Stimulated activated CD4-positive, alpha-beta T cell treated with anti-CD3 and anti-CD28 coated beads, TNF-alpha, amount 100 ng/mL, for 4 hours (primary cell): ENCODE results near the gene NLN.
"Not testable (repeated sequence)": the region's sequence is repeated elsewhere in the genome, so short reads cannot be mapped to it uniquely, and the experiment has no call there.

Experiments used
- DNase-seq, 3 experiments: peaks; one replicate each; pipeline ENCODE4 v3.0.0-alpha.2; 2020; ENCODE audit warnings: low read depth in 3 of 3

NLN gene

DNA sequence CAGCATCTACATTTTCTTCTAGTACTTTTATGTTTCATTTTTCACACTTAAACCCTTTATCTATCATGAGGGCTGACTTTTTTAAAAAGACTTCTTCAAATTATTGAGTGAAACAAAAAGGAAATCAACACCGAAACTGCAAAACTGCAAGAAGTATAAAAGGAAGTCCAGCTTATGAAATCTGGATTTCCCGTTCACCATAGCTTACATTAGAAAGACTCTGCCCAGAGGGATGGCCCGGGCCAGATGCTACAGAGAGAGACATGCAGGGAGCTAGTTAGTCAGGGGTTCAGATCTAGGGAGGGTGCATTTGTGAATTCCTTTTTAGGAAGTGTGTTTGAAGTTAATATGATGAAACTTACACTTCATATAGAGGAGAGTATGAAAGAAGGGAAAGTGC, 10.0 kb downstream of the NLN start:
- DNase-seq = not testable (repeated sequence)

DNA sequence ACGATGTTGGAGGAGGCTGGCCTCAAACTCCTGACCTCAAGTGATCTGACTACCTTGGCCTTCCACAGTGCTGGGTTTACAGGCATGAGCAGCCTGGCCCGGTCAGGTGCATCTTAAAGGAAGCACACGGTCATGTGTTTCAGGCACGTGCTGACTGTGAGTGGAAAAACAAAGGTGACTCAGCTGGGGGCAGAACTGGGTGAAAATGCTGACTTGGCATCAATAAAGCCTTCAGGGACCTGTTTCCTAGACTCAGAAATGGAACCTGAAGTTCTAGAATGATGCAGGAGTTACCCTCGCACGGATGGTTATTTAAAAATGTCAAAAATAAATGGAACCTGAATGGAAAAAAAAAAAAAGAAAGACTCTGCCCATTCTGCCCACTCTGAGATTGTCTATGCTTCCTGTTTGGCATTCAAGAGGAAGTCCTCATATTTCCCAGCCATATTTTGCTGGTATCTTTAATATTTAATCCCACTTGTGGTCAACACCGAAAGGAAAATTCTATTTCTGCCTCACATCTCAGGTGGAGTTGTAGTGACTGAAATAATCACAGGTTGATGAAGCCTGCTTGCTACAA, 12.3 kb downstream of the NLN start:
- DNase-seq = not testable (repeated sequence)

DNA sequence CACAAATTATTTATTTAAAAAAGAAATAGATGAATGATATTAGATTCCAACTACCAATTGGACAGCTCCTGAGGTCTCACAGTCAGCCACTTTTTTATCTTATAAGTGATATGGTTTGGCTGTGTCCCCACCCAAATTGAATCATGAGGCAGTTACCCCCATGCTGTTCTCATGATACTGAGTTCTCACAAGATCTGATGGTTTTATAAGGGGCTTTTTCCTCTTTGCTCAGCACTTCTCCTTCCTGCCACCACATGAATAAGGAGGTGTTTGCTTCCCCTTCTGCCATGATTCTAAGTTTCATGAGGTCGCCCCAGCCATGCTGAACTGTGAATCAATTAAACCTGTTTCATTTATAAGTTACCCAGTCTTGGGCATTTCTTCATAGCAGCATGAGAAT, 12.9 kb downstream of the NLN start:
- no peak for DNase-seq

DNA sequence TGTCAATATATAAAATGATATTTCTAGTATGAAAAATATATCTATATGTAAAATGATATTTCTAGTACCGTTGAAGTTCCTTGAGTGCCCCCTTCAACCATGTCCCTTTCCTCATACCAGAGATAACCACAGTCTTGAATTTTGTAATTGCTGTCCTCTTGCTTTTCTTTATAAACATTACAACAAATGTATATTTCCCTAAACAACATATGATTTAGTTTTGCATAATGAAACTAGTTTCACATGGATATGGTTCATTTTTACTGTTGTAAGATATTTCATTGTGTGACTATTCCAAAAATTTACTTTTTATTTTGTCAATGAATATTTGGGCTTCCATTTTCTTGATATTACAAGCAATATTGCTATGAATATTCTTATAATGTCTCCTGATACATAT, 14.0 kb downstream of the NLN start:
- no peak for DNase-seq

DNA sequence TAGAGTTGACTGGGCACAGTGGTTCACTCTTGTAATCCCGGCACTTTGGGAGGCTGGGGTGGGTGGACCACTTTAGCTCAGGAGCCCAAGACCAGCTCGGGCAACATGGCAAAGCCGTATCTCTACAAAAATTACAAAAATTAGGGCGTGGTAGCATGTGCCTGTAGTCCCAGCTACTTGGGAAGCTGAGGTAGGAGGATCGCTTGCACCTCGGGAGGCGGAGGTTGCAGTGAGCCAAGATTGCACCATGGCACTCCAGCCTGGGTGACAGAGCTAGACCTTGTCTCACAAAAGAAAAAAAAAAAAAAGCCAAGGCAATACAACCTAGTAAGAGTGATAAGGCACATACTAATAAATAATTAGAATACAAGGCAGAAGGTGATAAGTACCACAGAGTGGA, 15.8 kb downstream of the NLN start:
- DNase-seq = no peak

DNA sequence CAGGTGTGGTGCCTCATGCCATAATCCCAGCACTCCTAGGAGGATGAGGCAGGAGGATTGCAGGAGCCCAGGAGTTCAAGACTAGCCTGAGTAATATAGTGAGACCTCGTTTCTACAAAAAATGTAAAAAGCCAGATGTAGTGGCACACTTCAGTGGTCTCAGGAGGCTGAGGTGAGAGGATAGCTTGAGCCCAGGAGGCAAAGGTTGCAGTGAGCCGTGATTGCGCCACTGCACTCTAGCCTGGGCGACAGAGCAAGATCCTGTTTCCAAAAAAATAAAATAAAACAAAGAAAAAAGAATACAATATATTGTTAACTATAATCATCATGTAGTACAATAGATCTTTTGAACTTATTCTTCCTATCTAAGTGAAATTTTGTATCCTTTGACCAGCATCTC, 16.3 kb downstream of the NLN start:
- DNase-seq = no peak

DNA sequence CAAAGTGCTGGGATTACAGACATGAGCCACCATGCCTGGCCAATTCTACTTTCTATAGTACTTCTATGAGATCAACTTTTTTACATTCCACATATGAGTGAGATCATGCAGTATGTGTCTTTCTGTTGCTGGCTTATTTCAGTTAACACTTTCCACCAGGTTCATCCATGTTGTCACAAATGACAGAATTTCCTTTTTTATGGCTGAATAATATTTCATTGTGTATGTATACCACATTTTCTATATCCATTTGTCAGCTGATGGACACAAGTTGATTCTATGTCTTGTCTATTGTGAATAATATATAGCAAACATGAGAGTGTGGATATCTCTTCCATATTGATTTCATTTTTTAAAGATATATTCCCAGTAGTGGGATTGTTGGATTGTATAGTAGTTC, 17.2 kb downstream of the NLN start:
- DNase-seq = no peak

DNA sequence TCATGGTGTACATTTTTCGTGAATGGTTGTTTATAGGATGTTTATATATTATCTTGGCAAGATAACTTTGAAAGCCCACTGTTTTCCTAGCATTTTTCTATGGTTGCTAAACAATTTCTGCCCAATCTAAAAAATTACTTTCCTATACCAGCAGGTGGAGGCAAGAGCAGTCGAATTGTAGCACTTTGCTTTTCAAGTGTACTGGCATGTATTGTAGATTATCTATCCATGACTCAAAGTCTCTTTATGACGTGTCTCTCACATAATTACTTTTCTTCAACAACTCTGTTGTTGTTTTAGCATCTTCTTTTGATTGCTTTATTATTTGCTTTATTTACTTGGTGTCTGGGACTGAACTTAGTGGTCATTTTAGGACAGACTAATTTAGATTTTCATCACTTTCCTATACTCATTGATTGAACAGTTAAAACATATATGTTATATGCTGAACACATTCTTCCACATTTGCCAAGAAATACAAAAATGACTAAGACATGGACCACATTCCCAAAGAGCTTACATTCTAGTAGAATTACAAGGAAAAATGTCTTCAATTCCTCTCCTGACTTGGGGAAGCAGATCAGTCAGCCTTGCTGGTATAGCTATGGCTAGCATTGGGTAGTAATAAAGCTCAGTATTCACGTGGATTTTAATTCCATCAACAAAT, 20.7 kb downstream of the NLN start:
- DNase-seq = no peak

DNA sequence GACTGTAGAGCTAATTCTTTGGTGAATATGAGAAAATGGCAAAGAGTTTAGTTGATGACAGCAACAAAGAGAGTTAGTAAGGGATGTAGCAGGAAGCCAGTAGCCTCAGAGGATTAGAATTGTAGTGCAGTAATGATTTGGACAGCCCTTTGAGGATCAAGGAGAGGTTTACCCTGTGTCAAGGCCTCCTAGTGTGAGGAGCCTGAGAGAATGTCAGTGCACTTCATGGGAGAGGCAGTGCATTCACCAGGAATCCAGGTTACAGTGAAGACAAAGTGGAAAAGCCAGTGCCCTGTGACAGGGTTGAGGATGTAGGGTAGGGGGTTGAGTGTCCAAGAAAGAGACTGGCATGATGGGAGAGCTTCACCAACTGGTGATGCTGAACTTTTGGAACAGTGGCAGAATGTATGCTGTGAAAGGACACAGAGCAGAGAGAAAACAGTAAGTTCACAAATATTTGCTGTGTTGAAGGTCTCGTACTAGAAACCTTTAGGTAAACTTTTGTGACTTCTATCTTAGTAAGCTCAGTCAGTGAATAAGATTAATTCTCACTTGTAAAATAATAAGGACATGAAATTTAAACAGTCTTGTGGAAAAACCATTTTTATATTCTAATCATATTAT, 27.3 kb downstream of the NLN start:
- DNase-seq = no peak

DNA sequence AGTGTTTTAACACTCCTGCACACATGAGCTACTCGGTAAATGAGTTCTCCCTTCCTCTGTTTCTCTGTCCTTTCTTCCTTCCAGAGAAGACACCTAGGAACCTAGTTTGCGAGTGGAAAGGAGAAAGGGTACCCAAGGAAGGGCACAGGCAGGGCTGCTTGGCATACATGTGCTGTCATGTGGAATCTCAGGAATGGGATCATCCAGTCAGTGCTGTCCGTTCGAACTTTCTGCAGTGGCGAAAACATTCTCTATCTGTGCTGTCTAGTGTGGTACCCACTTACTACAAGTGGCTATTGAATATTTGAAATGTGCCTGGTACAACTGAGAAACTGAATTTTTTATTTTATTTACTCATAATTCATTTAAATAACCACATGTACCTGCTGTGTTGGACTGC, 28.0 kb downstream of the NLN start:
- no peak for DNase-seq

DNA sequence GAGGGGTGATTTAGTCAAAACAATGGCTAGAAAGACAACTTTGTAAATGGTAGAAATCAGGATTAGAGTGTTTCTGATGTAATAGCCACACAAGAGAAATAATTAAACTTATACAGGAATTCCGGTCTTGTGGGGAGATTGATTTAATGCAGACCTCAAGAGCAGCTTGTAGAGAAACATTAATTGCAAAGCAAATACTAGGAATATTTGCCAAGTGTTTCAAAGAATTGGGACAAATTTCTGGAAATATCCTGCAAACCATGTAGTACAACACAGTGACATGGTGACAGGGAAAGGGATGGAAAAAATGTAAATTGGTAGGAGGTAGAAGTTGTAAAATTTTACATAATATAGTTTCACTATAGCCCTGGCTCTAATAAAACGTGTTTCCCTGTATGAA, 28.9 kb downstream of the NLN start:
- DNase-seq = no peak

DNA sequence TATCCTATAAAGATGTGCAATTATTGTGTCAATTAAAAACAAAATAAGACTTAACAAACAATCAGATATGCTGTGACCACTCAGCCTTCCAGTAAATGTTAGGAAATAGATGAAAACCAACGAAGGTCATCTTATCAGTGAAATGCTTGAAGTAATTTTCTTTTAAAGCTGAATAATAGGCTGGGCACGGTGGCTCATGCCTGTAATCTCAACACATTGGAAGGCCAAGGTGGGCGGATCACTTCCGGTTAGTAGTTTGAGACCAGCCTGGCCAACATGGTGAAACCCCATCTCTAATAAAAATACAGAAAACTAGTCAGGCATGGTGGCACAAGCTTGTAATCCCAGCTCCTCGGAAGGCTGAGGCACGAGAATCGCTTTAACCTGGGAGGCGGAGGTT, 31.2 kb downstream of the NLN start:
- DNase-seq = no peak

DNA sequence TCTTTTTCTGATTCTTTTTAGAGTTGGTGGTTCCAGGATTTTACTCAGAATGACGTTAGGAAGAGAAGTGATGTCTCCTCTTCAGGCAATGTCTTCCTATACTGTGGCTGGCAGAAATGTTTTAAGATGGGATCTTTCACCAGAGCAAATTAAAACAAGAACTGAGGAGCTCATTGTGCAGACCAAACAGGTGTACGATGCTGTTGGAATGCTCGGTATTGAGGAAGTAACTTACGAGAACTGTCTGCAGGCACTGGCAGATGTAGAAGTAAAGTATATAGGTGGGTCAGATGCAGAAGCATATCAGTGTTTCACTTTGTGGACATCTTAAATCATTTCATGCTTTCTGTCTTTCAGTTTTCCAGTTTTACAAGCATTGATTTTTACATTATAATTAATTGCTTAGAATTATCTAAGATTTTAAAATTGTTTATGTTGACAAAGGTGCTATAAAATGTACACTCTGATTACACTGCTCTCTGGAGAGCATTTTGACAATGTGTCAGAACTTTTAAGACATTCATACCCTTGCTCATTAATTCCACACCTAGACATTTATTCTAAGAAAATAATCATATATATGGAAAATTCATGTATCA, 36.6 kb downstream of the NLN start:
- DNase-seq = no peak

DNA sequence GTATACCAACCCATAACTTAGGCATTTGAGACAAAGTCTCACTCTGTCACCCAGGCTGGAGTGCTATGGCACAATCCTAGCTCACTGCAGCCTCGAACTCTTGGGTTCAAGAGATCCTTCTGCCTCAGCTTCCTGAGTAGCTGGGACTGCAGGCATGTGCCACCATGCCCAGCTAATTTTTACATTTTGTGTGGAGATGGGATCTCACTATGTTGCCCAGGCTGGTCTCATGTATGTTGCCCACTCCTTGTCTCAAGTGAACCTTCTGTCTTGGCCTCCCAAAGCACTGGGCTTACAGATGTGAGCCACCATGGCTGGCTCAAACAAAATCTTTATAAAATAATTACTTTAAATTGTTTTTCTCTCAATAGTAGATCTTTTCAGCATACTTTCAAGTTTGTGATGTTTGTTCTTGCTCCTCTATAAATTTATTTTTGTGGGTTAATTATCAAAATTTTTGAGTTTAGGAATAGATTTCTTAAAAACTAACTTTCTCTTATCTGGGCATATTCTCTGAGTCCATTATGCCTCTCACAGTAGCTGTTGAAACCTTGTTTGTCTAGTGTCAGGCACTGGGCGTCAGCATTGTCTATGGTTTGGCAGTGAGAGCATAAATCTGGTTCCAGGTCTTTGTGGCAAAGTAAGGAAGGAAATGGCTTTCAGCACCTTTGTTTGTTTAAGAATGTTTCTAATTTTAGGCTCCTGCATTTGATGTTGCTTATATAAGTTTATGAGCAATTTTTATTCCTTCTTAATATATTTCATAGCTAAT, 38.7 kb downstream of the NLN start:
- peak in 2 of 3 experiments; percentile 15 to 27 for DNase-seq

DNA sequence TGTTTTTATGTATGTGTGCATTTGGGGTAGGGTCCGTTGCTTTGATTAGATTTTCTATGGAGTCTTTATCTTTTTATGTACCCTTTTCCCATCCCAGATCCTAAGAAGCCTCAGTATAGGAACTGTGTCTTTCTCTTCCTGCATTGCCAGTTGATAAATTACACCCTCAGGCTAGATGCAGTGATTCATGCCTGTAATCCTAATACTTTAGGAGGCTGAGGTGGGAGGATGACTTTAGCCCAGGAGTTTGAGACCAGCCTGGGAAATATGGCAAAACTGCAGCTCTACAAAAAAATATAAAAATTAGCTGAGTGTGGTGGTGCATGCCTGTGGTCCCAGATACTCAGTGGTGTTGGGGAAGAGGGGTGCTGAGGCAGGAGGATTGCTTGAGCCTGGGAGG, 40.2 kb downstream of the NLN start:
- DNase-seq = no peak

DNA sequence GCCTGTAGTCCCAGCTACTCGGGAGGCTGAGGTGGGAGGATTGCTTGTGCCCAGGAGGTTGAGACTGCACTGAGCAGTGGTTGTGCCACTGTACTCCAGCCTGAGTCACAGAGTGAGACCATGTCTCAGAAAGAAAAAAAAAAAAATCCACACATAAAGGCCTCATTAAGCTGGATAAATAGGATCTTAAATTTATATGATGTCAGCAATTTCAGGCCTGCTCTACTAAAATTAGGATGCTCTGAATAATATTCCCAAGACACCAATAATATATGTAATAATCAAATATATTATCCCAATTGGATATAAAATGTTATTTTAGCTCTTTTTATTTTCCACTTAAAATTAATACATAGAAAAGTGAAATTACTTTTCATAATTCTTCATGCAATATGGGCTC, 43.6 kb downstream of the NLN start:
- DNase-seq = no peak

DNA sequence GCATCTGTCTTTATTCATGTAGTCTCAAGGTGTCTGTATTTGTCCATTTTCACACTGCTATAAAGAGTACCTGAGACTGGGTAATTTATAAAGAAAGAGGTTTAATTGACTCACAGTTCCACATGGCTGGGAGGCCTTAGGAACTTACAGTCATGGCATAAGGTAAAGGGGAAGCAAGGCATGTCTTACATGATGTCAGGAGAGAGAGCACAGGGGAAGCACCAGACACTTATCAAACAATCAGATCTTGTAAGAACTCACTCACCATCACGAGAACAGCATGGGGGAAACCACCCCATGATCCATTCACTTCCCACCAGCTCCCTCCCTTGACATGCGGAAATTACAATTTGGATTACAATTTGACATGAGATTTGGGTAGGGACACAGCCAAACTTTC, 44.2 kb downstream of the NLN start:
- DNase-seq = no peak

DNA sequence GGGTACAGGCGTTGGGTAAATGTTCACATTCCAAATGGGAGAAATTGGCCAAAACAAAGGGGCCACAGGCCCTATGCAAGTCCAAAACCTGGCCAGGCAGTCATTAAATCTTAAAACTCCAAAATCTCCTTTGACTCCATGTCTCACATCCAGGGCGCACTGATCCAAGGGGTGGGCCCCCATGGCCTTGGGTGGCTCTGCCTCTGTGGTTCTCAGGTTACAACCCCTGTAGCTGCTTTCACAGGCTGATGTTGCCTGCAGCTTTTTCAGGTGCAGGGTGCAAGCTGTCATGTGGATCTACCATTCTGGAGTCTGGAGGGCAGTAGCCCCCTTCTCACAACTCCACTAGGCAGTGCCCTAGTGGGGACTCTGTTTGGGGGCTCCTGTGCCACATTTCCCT, 44.8 kb downstream of the NLN start:
- DNase-seq = no peak

DNA sequence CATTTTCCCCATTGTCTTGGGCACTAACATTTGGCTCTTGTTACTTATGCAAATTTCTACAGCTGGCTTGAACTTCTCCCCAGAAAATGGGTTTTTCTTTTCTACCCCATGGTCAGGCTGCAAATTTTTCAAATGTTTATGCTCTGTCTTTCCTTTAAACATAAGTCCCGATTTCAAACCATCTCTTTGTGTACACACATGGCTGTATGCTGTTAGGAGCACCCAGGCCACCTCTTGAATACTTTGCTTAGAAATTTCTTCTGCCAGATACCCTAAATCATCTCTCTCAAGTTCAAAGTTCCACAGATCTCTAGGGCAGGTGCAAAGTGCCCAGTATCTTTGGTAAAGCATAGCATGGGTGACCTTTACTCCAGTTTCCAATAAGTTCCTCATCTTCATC, 45.6 kb downstream of the NLN start:
- no peak for DNase-seq

DNA sequence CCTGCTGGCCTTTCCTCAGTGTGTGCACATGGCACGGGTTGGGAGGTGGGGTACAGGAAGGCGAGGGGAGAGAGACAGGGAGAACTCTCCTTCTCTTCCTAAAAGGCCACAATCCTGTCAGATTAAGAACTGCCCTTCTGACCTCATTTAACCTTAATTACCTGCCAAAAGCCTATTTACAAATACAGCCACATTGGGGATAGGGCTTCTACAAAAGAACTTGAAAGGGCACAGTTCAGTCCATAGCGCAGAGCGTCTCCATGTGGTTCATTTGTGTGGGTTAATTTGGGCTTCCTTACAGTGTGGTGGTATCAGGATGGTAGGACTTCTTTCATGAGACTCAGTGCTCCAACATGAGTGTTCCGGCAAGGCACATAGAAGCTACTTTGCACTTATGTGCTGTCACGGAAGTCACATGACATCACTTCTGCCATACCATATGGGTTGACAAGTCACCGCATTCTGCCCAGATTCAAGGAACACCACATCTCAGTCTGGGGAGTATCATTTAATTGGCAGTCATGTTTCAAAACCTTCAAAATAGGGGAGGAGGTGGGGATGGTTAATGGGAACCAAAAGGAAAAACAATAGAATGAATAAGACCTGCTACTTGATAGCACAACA, 46.8 kb downstream of the NLN start:
- DNase-seq = no peak

DNA sequence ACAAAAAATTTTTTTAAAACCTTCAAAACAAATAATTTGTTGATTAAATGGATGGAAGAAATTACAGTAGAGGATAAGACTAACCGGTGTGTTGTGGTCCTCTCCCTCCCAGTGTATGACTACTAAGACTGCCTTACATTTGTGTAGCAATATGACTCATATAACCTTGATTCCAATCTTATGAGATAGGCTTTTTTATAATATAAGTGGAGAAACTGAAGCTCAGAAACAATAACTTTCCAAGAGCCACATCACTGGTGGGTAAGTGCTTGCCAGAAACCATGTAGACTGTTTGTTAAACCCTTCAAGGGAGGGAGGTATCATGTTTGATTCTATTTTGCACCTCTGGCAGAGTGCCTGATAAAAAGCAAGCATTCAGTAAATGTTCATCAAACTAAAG, 47.5 kb downstream of the NLN start:
- DNase-seq = no peak

DNA sequence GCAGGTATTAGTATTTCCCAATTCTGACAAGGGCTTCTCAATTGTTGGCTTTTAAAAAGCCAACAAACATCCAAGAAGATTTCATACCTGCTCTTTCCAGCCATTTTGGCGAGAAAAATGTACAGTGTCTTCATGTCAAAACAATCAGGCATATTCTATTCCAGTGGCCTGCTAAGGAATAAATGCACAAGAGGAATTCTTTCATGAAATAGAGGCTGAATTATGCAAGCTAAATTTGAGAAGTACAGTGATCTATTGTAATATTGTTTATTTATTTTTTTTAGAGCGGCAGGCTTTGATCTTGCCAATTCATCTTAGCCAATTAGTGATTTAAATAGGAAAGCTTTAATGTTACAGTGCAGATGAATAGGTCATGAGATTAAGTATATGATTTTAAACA, 49.3 kb downstream of the NLN start:
- DNase-seq = no peak
